Smooth muscle cell (in vitro differentiated cells): ENCODE measurements around the gene IGFBP1. TPM values are rescaled to one million over a fixed set of nuclear protein-coding genes. Genes with fewer than 3 reads are reported as not detected.
A peak's percentile ranks its signal among the peaks of the same experiment; 100 is the strongest.
"Not testable (repeated sequence)": the region's sequence is repeated elsewhere in the genome, so short reads cannot be mapped to it uniquely, and the experiment has no call there.

Experiments used
- DNase-seq: peaks from one replicate; lab custom pipeline; 2025; ENCODE audit not compliant: unreplicated experiment; lab: John Stamatoyannopoulos, UW
- H2AFZ ChIP-seq: fragments of 200-600 bp; sonication (generic); 2 replicates; pipeline ENCODE4 v1.6.0; 2016; ENCODE audit warnings: antibody characterized with exemption, low read depth, mild to moderate bottlenecking
- H3F3A ChIP-seq: fragments of 200-600 bp; sonication (generic); 2 replicates; pipeline ENCODE4 v1.6.0; 2017; ENCODE audit warnings: antibody characterized with exemption, low read depth
- H3K27ac ChIP-seq: fragments of 200-600 bp; sonication (generic); 2 replicates; pipeline ENCODE4 v1.5.1; 2016; ENCODE audit warnings: low read depth, mild to moderate bottlenecking
- H3K27me3 ChIP-seq: fragments of 200-600 bp; sonication (generic); 2 replicates; pipeline ENCODE4 v1.6.1; 2016; ENCODE audit warnings: low read depth, mild to moderate bottlenecking
- H3K36me3 ChIP-seq: fragments of 200-600 bp; sonication (generic); 2 replicates; pipeline ENCODE4 v1.5.1; 2016; ENCODE audit warnings: low read depth
- H3K4me1 ChIP-seq: fragments of 200-600 bp; sonication (generic); 2 replicates; pipeline ENCODE4 v1.5.1; 2016; ENCODE audit warnings: low read depth
- H3K4me2 ChIP-seq: fragments of 200-600 bp; sonication (generic); 2 replicates; pipeline ENCODE4 v1.6.0; 2016; ENCODE audit warnings: mild to moderate bottlenecking
- H3K4me3 ChIP-seq: fragments of 200-600 bp; sonication (generic); 2 replicates; pipeline ENCODE4 v1.5.1; 2016; ENCODE audit warnings: mild to moderate bottlenecking
- H3K79me2 ChIP-seq: fragments of 200-600 bp; sonication (generic); 2 replicates; pipeline ENCODE4 v1.6.0; 2016; ENCODE audit warnings: low read depth, mild to moderate bottlenecking
- H3K9ac ChIP-seq: fragments of 200-600 bp; sonication (generic); 2 replicates; pipeline ENCODE4 v1.6.0; 2016; ENCODE audit warnings: low read depth
- H3K9me3 ChIP-seq: fragments of 200-600 bp; sonication (generic); replicated peaks from 2 replicates; pipeline ENCODE4 v1.5.1; 2016; ENCODE audit warnings: low read depth
- H4K20me1 ChIP-seq: fragments of 200-600 bp; sonication (generic); 2 replicates; pipeline ENCODE4 v1.6.0; 2016; ENCODE audit warnings: low read depth
- CTCF ChIP-seq: fragments of 200-600 bp; sonication (generic); IDR thresholded peaks from 2 replicates; pipeline ENCODE4 v1.5.1; 2017; ENCODE audit warnings: borderline replicate concordance, mild to moderate bottlenecking, antibody characterized with exemption; ENCODE audit not compliant: insufficient read depth, poor library complexity, severe bottlenecking
- WGBS: methylation state at CpG from one replicate; pipeline ENCODE4 v1.1.7; 2016; ENCODE audit warnings: low lambda C conversion rate; 5-methylcytosine and 5-hydroxymethylcytosine counted together
- polyA plus RNA-seq: library from polyadenylated mRNA; unstranded; fragments of >200 nt; fragmentation: Nextera tagmentation; extraction: Ambion mirVana; gene quantifications from 2 replicates; pipeline ENCODE4 v1.2.1, GENCODE V29; 2016
- total RNA-seq: library from RNA; depleted of rRNA; stranded (reverse); fragments of >200 nt; gene quantifications from 2 replicates; pipeline ENCODE4 v1.2.3, GENCODE V29; 2014

Gene IGFBP1
- total and polyA plus RNA-seq, 2 experiments from 2014 or later: not detected

GRCh38 chr7:45937301-45937700 lies 49.0 kb downstream of the IGFBP1 start:
- Histone ChIP-seq H3K4me1 (no peaks in the 10 kb centered on the region), H3K9me3 (no peaks in the 10 kb centered on the region), H3K36me3 (no peaks in the 10 kb centered on the region), H3K27ac (no peak overlapping the region), H3K4me2 (no peak overlapping the region), H4K20me1 (no peaks in the 10 kb centered on the region), H3K9ac (no peak overlapping the region), H3K4me3 (no peak overlapping the region), H2AFZ (no peak overlapping the region), H3F3A (no peaks in the 10 kb centered on the region), H3K79me2 (no peaks in the 10 kb centered on the region), H3K27me3 (no peaks in the 10 kb centered on the region)
- DNase-seq: no peak
- TF ChIP-seq CTCF: no peak
- 46% methylated on average over 6 of the region's 6 CpGs for WGBS

GRCh38 chr7:45937862-45938261 lies 49.6 kb downstream of the IGFBP1 start:
- no peaks in the 10 kb centered on the region for H3K79me2 ChIP-seq
- H2AFZ ChIP-seq: no peak overlapping the region
- no peak overlapping the region for H3K9ac ChIP-seq
- H3K27me3 ChIP-seq: no peaks in the 10 kb centered on the region
- H3F3A ChIP-seq: no peaks in the 10 kb centered on the region
- DNase-seq: no peak
- H3K36me3 ChIP-seq: no peaks in the 10 kb centered on the region
- H3K9me3 ChIP-seq: no peaks in the 10 kb centered on the region
- WGBS: 98% methylated on average over 2 of the region's 2 CpGs
- no peak overlapping the region for H3K27ac ChIP-seq
- H4K20me1 ChIP-seq: no peaks in the 10 kb centered on the region
- no peak for TF ChIP-seq CTCF
- no peak overlapping the region for H3K4me2 ChIP-seq
- no peaks in the 10 kb centered on the region for H3K4me1 ChIP-seq
- no peak overlapping the region for H3K4me3 ChIP-seq

GRCh38 chr7:45938626-45939302 lies 50.5 kb downstream of the IGFBP1 start:
- TF ChIP-seq CTCF: peak; percentile 8
- H3K4me1 ChIP-seq: no peaks in the 10 kb centered on the region
- H3K79me2 ChIP-seq: no peaks in the 10 kb centered on the region
- H3K36me3 ChIP-seq: no peaks in the 10 kb centered on the region
- no peaks in the 10 kb centered on the region for H3F3A ChIP-seq
- no peaks in the 10 kb centered on the region for H3K9me3 ChIP-seq
- H4K20me1 ChIP-seq: no peaks in the 10 kb centered on the region
- WGBS: 92% methylated on average over 22 of the region's 22 CpGs
- H3K9ac ChIP-seq: no peak overlapping the region
- no peak overlapping the region for H3K27ac ChIP-seq
- H3K4me3 ChIP-seq: no peak overlapping the region
- H3K27me3 ChIP-seq: no peaks in the 10 kb centered on the region
- no peak overlapping the region for H2AFZ ChIP-seq
- no peak for DNase-seq
- H3K4me2 ChIP-seq: no peak overlapping the region

- TF ChIP-seq CTCF: no peak
Observed at GRCh38 chr7:45939574-45939973, 51.3 kb downstream of the IGFBP1 start.

GRCh38 chr7:45940237-45940781 lies 52.0 kb downstream of the IGFBP1 start:
- H3K27me3 ChIP-seq, DNase-seq, H3F3A ChIP-seq, H3K9me3 ChIP-seq, H2AFZ ChIP-seq, H3K4me1 ChIP-seq, H3K36me3 ChIP-seq, H3K79me2 ChIP-seq, H3K9ac ChIP-seq, H4K20me1 ChIP-seq: not testable (repeated sequence)
- H3K4me2 ChIP-seq: peak overlapping the region; percentile 68
- 60% methylated on average over 14 of the region's 14 CpGs for WGBS
- peak overlapping the region; percentile 86 for H3K27ac ChIP-seq
- peak overlapping the region; percentile 22 for H3K4me3 ChIP-seq

More at GRCh38 chr7:45939574-45939973, 51.3 kb downstream of the IGFBP1 start:
- H3K36me3 ChIP-seq: no peaks in the 10 kb centered on the region
- no peaks in the 10 kb centered on the region for H3K4me1 ChIP-seq
- H3K79me2 ChIP-seq: no peaks in the 10 kb centered on the region
- no peaks in the 10 kb centered on the region for H3F3A ChIP-seq
- H3K27ac ChIP-seq: no peak overlapping the region
- no peaks in the 10 kb centered on the region for H3K9me3 ChIP-seq
- no peaks in the 10 kb centered on the region for H3K27me3 ChIP-seq
- no peak overlapping the region for H3K9ac ChIP-seq
- H2AFZ ChIP-seq: no peak overlapping the region
- no peak for DNase-seq
- 95% methylated on average over 11 of the region's 11 CpGs for WGBS
- H3K4me3 ChIP-seq: no peak overlapping the region
- H3K4me2 ChIP-seq: no peak overlapping the region
- no peaks in the 10 kb centered on the region for H4K20me1 ChIP-seq
